ENCODE measurements around the gene HLA-DQA2. TPM values are rescaled to one million over a fixed set of nuclear protein-coding genes. Genes with fewer than 3 reads are reported as not detected.
"Not testable (repeated sequence)": the region's sequence is repeated elsewhere in the genome, so short reads cannot be mapped to it uniquely, and the experiment has no call there.

Gene HLA-DQA2
- total RNA-seq, 1 experiment from 2014 or later: not detected

DNA sequence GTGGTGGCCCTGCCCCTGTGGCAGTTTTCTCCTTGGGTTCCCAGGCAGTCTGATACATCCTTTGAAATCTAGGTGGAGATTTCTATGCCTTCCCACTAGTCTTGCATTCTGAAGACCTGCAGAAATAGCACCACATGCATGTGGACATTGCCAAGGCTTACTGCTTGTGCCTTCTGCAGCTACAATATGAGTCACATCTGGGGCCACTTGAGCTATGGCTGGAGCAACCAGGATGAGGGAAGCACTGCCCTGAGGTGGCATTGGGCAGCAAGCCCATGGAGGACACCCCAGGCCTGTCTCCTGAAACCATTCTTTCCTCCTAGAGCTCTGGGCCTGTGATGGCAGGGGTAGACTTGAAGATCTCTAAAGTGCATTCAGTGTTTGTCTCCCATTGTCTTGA, 37.8 kb downstream of the HLA-DQA2 start:
- H3K4me3 Mint-ChIP-seq: no peak overlapping the region
- no peak overlapping the region for H3K23ac ChIP-seq (ENCODE audit: insufficient read length, low read depth, low read length)
- H3K4me1 ChIP-seq (ENCODE audit: insufficient read depth, low read length): no peaks in the 10 kb centered on the region
- H4K91ac ChIP-seq (ENCODE audit: insufficient read length, low read depth, low read length): no peak overlapping the region
- no peak overlapping the region for H2BK5ac ChIP-seq (ENCODE audit: insufficient read length, low read length)
- TF ChIP-seq, protein P1, sequence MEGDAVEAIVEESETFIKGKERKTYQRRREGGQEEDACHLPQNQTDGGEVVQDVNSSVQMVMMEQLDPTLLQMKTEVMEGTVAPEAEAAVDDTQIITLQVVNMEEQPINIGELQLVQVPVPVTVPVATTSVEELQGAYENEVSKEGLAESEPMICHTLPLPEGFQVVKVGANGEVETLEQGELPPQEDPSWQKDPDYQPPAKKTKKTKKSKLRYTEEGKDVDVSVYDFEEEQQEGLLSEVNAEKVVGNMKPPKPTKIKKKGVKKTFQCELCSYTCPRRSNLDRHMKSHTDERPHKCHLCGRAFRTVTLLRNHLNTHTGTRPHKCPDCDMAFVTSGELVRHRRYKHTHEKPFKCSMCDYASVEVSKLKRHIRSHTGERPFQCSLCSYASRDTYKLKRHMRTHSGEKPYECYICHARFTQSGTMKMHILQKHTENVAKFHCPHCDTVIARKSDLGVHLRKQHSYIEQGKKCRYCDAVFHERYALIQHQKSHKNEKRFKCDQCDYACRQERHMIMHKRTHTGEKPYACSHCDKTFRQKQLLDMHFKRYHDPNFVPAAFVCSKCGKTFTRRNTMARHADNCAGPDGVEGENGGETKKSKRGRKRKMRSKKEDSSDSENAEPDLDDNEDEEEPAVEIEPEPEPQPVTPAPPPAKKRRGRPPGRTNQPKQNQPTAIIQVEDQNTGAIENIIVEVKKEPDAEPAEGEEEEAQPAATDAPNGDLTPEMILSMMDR (conservative IDR thresholded peaks at IDR 0.05): no peak
- no peak overlapping the region for H3T11ph ChIP-seq (ENCODE audit: low read length)
- no peak overlapping the region for H2BK120ac ChIP-seq (ENCODE audit: low read depth, low read length, poor library complexity, severe bottlenecking)
- peaks cover 4 to 18% of the 10 kb centered on the region in 2 experiments; a peak in 4 of 5 replicates for H3K9me3 Mint-ChIP-seq
- no peak overlapping the region for H3K27ac Mint-ChIP-seq
- H3K14ac ChIP-seq (ENCODE audit: insufficient read depth, low read length): no peak overlapping the region
- no peak overlapping the region for H2BK12ac ChIP-seq (ENCODE audit: insufficient read length, low read depth, low read length)
- H2AK5ac ChIP-seq (ENCODE audit: insufficient read length, low read length): no peak overlapping the region
- H3K23me2 ChIP-seq (ENCODE audit: insufficient read length, low read depth, low read length, poor library complexity, severe bottlenecking): no peaks in the 10 kb centered on the region
- H2BK20ac ChIP-seq (ENCODE audit: low read depth, low read length, poor library complexity, severe bottlenecking): no peak overlapping the region
- H3K4ac ChIP-seq (ENCODE audit: low read depth, low read length): no peak overlapping the region
- no peaks in the 10 kb centered on the region for H3K79me1 ChIP-seq (ENCODE audit: insufficient read depth, low read depth, low read length, poor library complexity, severe bottlenecking)
- no peak overlapping the region for H3K4me2 ChIP-seq (ENCODE audit: insufficient read depth, insufficient read length, low read length)
- H3K27ac ChIP-seq (ENCODE audit: insufficient read length, low read depth, low read length): no peak overlapping the region
- no peaks in the 10 kb centered on the region for H3K9me3 ChIP-seq (ENCODE audit: control insufficient read depth, low read depth, low read length)
- H3K4me1 Mint-ChIP-seq: peaks cover 3% of the 10 kb centered on the region in 2 experiments; a peak in 3 of 4 replicates
- no peak for DNase-seq
- no peak overlapping the region for H3K56ac ChIP-seq (ENCODE audit: insufficient read length, low read depth, low read length)
- no peaks in the 10 kb centered on the region for H4K20me1 ChIP-seq (ENCODE audit: control insufficient read depth, insufficient read depth, insufficient read length)
- no peak overlapping the region for H3K18ac ChIP-seq (ENCODE audit: insufficient read length, low read depth, low read length)
- H2AFZ ChIP-seq (ENCODE audit: low read length): no peak overlapping the region
- peaks cover 0 to 4% (median 4%) of the 10 kb centered on the region in 3 experiments; a peak in 1 of 7 replicates for H3K36me3 Mint-ChIP-seq (ENCODE audit: insufficient read depth in 1 of 3, low read depth in 3 of 3)
- no peaks in the 10 kb centered on the region for H3K27me3 ChIP-seq (ENCODE audit: insufficient read depth, low read length)
- no peak overlapping the region for H4K8ac ChIP-seq (replicated peaks; ENCODE audit: insufficient read length, low read depth, low read length)
- H4K5ac ChIP-seq (ENCODE audit: insufficient read length, low read depth, low read length): no peak overlapping the region
- no peaks in the 10 kb centered on the region; the same call in 1 of the 2 replicates for H3K27me3 Mint-ChIP-seq (ENCODE audit: low read depth)
- H3K79me2 ChIP-seq (ENCODE audit: insufficient read depth, low read length): no peaks in the 10 kb centered on the region; the same call in 1 of the 2 replicates
- no peak overlapping the region for H3K9ac ChIP-seq (ENCODE audit: extremely low read depth, insufficient read length, low read length)
- no peak overlapping the region for H2BK15ac ChIP-seq (ENCODE audit: low read depth, low read length)

DNA sequence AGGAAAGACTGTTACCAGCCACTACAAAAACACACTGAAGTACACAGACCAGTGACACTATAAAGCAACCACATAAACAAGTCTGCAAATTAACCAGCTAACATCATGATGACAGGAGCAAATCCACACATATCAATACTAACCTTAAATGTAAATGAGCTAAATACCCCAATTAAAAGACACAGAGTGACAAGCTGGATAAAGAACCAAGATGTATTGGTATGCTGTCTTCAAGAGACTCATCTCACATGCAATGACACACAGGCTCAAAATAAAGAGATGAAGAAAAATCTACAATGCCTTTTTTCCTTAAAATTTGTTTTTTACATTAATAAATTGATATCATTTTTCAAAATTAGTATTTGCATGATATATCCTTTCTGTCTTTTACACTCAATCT, 41.7 kb downstream of the HLA-DQA2 start:
- not testable (repeated sequence) for DNase-seq; H3K36me3 Mint-ChIP-seq (ENCODE audit: insufficient read depth in 1 of 3, low read depth in 3 of 3); H2BK20ac ChIP-seq (ENCODE audit: low read depth, low read length, poor library complexity, severe bottlenecking); H3K27me3 ChIP-seq (ENCODE audit: insufficient read depth, low read length); H3K4me1 Mint-ChIP-seq; H3K27ac ChIP-seq (ENCODE audit: insufficient read length, low read depth, low read length); H3K9me3 ChIP-seq (ENCODE audit: control insufficient read depth, low read depth, low read length); H3K4me3 Mint-ChIP-seq; H4K8ac ChIP-seq (replicated peaks; ENCODE audit: insufficient read length, low read depth, low read length); H4K91ac ChIP-seq (ENCODE audit: insufficient read length, low read depth, low read length); H3K14ac ChIP-seq (ENCODE audit: insufficient read depth, low read length); H3K9me3 Mint-ChIP-seq; H2BK120ac ChIP-seq (ENCODE audit: low read depth, low read length, poor library complexity, severe bottlenecking); H3K4me1 ChIP-seq (ENCODE audit: insufficient read depth, low read length); H3K4me2 ChIP-seq (ENCODE audit: insufficient read depth, insufficient read length, low read length); H3K56ac ChIP-seq (ENCODE audit: insufficient read length, low read depth, low read length); H3K27ac Mint-ChIP-seq; H3T11ph ChIP-seq (ENCODE audit: low read length); H3K23me2 ChIP-seq (ENCODE audit: insufficient read length, low read depth, low read length, poor library complexity, severe bottlenecking); H2BK5ac ChIP-seq (ENCODE audit: insufficient read length, low read length); H2BK12ac ChIP-seq (ENCODE audit: insufficient read length, low read depth, low read length); H4K5ac ChIP-seq (ENCODE audit: insufficient read length, low read depth, low read length); H3K9ac ChIP-seq (ENCODE audit: extremely low read depth, insufficient read length, low read length); H2AK5ac ChIP-seq (ENCODE audit: insufficient read length, low read length); H2AFZ ChIP-seq (ENCODE audit: low read length); H3K18ac ChIP-seq (ENCODE audit: insufficient read length, low read depth, low read length); H3K27me3 Mint-ChIP-seq (ENCODE audit: low read depth); H3K79me2 ChIP-seq (ENCODE audit: insufficient read depth, low read length); H3K4ac ChIP-seq (ENCODE audit: low read depth, low read length); H4K20me1 ChIP-seq (ENCODE audit: control insufficient read depth, insufficient read depth, insufficient read length); H3K23ac ChIP-seq (ENCODE audit: insufficient read length, low read depth, low read length); H2BK15ac ChIP-seq (ENCODE audit: low read depth, low read length); H3K79me1 ChIP-seq (ENCODE audit: insufficient read depth, low read depth, low read length, poor library complexity, severe bottlenecking)

All from H9 (cell line).